Liver (tissue), 3 donors: ENCODE results near the gene TUBB6.

Source experiments
- ATF3 ChIP-seq: IDR thresholded peaks from 2 replicates; pipeline ENCODE4 v1.6.1; 2016; ENCODE audit warnings: antibody characterized with exemption
- CTCF ChIP-seq: fragments of 150-350 bp; IDR thresholded peaks from 2 replicates; pipeline ENCODE4 v1.5.1; 2017; ENCODE audit warnings: improper control_type of control experiment, low read depth, low read length; ENCODE audit not compliant: missing input control
- FOXA1 ChIP-seq: IDR thresholded peaks from 2 replicates; pipeline ENCODE4 v1.6.1; 2016; ENCODE audit warnings: antibody characterized with exemption
- GABPA ChIP-seq, 2 donors: IDR thresholded peaks in 1 of 2; conservative IDR thresholded peaks in 1 of 2; 2 replicates each; pipeline ENCODE4 v1.6.1; 2016; ENCODE audit warnings: antibody characterized with exemption in 2 of 2, mild to moderate bottlenecking in 1 of 2, moderate library complexity in 1 of 2
- JUND ChIP-seq, 2 donors: IDR thresholded peaks; 2 replicates each; pipeline ENCODE4 v1.6.1; 2016; ENCODE audit warnings: antibody characterized with exemption in 2 of 2
- MAX ChIP-seq: IDR thresholded peaks from 2 replicates; pipeline ENCODE4 v1.6.1; 2016; ENCODE audit warnings: antibody characterized with exemption
- REST ChIP-seq: IDR thresholded peaks from 2 replicates; pipeline ENCODE4 v1.6.1; 2016; ENCODE audit warnings: antibody characterized with exemption, mild to moderate bottlenecking
- TAF1 ChIP-seq: conservative IDR thresholded peaks from 2 replicates; pipeline ENCODE4 v1.6.1; 2016; ENCODE audit warnings: antibody characterized with exemption, mild to moderate bottlenecking
- YY1 ChIP-seq: IDR thresholded peaks from 2 replicates; pipeline ENCODE4 v1.6.1; 2016; ENCODE audit warnings: antibody characterized with exemption, mild to moderate bottlenecking
- ZBTB33 ChIP-seq: IDR thresholded peaks from 2 replicates; pipeline ENCODE4 v1.6.1; 2016; ENCODE audit warnings: antibody characterized with exemption
- donor health status: healthy.
- donor health status: healthy.

GRCh38 chr18:12371590-12371989 is 63.5 kb downstream of the TUBB6 start:
- TF ChIP-seq GABPA (IDR thresholded peaks at IDR 0.05 in 1 of 2, conservative IDR thresholded peaks at IDR 0.05 in 1 of 2) (no peak), CTCF (no peak), ATF3 (no peak), MAX (no peak), FOXA1 (no peak), JUND (IDR thresholded peaks at IDR 0.05) (no peak), REST (no peak), ZBTB33 (no peak), TAF1 (no peak), YY1 (no peak)
